Measurements from ENCODE around the gene SNAPC4. TPM values are rescaled to one million over a fixed set of nuclear protein-coding genes. Genes with fewer than 3 reads are reported as not detected.

Gene SNAPC4
- polyA plus RNA-seq, 1 of the 3 experiments (the other 2 are of a cell fraction), result 9.2 TPM

DNA sequence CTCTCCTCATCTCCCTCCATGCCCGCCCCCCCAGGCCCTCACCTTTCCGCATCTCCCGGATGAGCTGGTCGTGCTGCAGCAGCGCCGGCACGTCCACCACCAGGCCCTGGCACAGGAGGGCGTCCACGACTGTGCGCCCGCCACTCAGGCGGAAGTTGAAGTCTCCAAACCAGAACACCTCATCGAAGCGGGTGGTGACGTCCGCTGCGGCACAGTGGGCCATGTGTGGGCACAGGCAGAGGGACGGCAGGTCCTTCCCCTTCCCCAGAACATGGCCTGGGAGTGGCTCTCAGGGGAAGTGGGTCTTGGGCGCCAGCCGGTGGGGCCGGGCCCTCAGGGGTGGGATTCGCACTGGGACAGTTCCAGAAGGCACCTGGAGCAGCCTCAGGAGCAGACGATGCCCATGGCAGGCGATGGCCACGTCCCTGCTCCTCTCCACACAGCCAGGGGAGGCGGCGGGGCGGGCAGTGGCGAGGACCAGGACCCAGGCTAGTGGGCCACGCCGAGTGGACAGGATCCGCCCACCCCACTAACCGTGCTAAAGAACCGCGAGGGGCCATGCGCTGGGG lies 31.9 kb upstream of the SNAPC4 start:
- Histone ChIP-seq H3K4me3 (ENCODE audit: low read depth in 2 of 2, low read length in 1 of 2) (no peak overlapping the region), H4K20me1 (ENCODE audit: insufficient read depth) (peaks cover 36% of the 10 kb centered on the region), H3K27ac (ENCODE audit: low read depth in 2 of 2, low read length in 1 of 2) (no peak overlapping the region), H3F3A (replicated peaks; ENCODE audit: insufficient read depth) (peaks cover 12% of the 10 kb centered on the region), H3K9me2 (no peaks in the 10 kb centered on the region), H3K4me2 (no peak overlapping the region), H3K9ac (no peak overlapping the region), H2AFZ (ENCODE audit: low read depth) (no peak overlapping the region), H3K4me1 (ENCODE audit: control insufficient read depth in 1 of 2, insufficient read depth in 2 of 2, low read depth in 1 of 2, low read length in 1 of 2) (peaks cover 0 to 5% of the 10 kb centered on the region in 2 experiments; a peak in 1 of 4 replicates), H3K9me3 (no peaks in the 10 kb centered on the region), H3K36me3 (replicated peaks in 1 of 2; ENCODE audit: control insufficient read depth in 1 of 2, insufficient read depth in 2 of 2, low read length in 1 of 2) (peaks cover 2 to 45% of the 10 kb centered on the region in 2 experiments), H3K27me3 (ENCODE audit: insufficient read depth) (no peaks in the 10 kb centered on the region), H3K79me2 (ENCODE audit: insufficient read depth) (peaks cover 39% of the 10 kb centered on the region)
- 96% methylated on average over 32 of the region's 36 CpGs for whole genome bisulfite sequencing (ENCODE audit: low lambda C conversion rate)
- ChIA-PET POLR2A (no interaction called here), CTCF (no interaction called here)
- TF ChIP-seq, protein P1, sequence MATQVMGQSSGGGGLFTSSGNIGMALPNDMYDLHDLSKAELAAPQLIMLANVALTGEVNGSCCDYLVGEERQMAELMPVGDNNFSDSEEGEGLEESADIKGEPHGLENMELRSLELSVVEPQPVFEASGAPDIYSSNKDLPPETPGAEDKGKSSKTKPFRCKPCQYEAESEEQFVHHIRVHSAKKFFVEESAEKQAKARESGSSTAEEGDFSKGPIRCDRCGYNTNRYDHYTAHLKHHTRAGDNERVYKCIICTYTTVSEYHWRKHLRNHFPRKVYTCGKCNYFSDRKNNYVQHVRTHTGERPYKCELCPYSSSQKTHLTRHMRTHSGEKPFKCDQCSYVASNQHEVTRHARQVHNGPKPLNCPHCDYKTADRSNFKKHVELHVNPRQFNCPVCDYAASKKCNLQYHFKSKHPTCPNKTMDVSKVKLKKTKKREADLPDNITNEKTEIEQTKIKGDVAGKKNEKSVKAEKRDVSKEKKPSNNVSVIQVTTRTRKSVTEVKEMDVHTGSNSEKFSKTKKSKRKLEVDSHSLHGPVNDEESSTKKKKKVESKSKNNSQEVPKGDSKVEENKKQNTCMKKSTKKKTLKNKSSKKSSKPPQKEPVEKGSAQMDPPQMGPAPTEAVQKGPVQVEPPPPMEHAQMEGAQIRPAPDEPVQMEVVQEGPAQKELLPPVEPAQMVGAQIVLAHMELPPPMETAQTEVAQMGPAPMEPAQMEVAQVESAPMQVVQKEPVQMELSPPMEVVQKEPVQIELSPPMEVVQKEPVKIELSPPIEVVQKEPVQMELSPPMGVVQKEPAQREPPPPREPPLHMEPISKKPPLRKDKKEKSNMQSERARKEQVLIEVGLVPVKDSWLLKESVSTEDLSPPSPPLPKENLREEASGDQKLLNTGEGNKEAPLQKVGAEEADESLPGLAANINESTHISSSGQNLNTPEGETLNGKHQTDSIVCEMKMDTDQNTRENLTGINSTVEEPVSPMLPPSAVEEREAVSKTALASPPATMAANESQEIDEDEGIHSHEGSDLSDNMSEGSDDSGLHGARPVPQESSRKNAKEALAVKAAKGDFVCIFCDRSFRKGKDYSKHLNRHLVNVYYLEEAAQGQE (IDR thresholded peaks at IDR 0.05; ENCODE audit: low read depth, low read length), result no peak
- TF ChIP-seq SMC3 (IDR thresholded peaks at IDR 0.05; ENCODE audit: low read depth, low read length), result no peak
- no peak for TF ChIP-seq CHD2 (IDR thresholded peaks at IDR 0.05; ENCODE audit: low read length, partially characterized antibody)
- no peak for TF ChIP-seq POLR2AphosphoS5 (IDR thresholded peaks at IDR 0.05; ENCODE audit: low read depth, low read length)
- no peak for TF ChIP-seq RCOR1 (IDR thresholded peaks at IDR 0.05; ENCODE audit: low read length)
- TF ChIP-seq, protein P2, sequence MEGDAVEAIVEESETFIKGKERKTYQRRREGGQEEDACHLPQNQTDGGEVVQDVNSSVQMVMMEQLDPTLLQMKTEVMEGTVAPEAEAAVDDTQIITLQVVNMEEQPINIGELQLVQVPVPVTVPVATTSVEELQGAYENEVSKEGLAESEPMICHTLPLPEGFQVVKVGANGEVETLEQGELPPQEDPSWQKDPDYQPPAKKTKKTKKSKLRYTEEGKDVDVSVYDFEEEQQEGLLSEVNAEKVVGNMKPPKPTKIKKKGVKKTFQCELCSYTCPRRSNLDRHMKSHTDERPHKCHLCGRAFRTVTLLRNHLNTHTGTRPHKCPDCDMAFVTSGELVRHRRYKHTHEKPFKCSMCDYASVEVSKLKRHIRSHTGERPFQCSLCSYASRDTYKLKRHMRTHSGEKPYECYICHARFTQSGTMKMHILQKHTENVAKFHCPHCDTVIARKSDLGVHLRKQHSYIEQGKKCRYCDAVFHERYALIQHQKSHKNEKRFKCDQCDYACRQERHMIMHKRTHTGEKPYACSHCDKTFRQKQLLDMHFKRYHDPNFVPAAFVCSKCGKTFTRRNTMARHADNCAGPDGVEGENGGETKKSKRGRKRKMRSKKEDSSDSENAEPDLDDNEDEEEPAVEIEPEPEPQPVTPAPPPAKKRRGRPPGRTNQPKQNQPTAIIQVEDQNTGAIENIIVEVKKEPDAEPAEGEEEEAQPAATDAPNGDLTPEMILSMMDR (IDR thresholded peaks at IDR 0.05), result no peak
- TF ChIP-seq, protein P3, sequence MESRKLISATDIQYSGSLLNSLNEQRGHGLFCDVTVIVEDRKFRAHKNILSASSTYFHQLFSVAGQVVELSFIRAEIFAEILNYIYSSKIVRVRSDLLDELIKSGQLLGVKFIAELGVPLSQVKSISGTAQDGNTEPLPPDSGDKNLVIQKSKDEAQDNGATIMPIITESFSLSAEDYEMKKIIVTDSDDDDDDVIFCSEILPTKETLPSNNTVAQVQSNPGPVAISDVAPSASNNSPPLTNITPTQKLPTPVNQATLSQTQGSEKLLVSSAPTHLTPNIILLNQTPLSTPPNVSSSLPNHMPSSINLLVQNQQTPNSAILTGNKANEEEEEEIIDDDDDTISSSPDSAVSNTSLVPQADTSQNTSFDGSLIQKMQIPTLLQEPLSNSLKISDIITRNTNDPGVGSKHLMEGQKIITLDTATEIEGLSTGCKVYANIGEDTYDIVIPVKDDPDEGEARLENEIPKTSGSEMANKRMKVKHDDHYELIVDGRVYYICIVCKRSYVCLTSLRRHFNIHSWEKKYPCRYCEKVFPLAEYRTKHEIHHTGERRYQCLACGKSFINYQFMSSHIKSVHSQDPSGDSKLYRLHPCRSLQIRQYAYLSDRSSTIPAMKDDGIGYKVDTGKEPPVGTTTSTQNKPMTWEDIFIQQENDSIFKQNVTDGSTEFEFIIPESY (IDR thresholded peaks at IDR 0.05; ENCODE audit: borderline replicate concordance, low read depth), result no peak
- no peak for TF ChIP-seq GATA2 (CRISPR knock-in tag; IDR thresholded peaks at IDR 0.05)
- TF ChIP-seq JUND (IDR thresholded peaks at IDR 0.05), result no peak
- TF ChIP-seq SIN3A (IDR thresholded peaks at IDR 0.05; ENCODE audit: borderline replicate concordance, low read depth, low read length), result no peak
- TF ChIP-seq, protein P4, sequence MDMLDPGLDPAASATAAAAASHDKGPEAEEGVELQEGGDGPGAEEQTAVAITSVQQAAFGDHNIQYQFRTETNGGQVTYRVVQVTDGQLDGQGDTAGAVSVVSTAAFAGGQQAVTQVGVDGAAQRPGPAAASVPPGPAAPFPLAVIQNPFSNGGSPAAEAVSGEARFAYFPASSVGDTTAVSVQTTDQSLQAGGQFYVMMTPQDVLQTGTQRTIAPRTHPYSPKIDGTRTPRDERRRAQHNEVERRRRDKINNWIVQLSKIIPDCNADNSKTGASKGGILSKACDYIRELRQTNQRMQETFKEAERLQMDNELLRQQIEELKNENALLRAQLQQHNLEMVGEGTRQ (IDR thresholded peaks at IDR 0.05; ENCODE audit: borderline replicate concordance, low read depth, low read length), result no peak
- no peak for TF ChIP-seq MXI1 (IDR thresholded peaks at IDR 0.05; ENCODE audit: low read depth, low read length)
- no peak for TF ChIP-seq RXRA (IDR thresholded peaks at IDR 0.05; ENCODE audit: borderline replicate concordance, low read depth)
- no peak for TF ChIP-seq EP300 (IDR thresholded peaks at IDR 0.05; ENCODE audit: borderline replicate concordance in 1 of 2, low read depth in 1 of 2, low read length in 1 of 2)
- DNase-seq, result no peak
